Osteoblast (primary cell): ENCODE measurements around the gene FNDC5. TPM values are rescaled to one million over a fixed set of nuclear protein-coding genes. Genes with fewer than 3 reads are reported as not detected.

ENCODE experiments used
- DNase-seq: peaks from one replicate; pipeline ENCODE4 v3.0.0; 2011; ENCODE audit warnings: low spot score, mixed read lengths; ENCODE audit not compliant: insufficient read length; ENCODE audit errors: missing footprints
- H2AFZ ChIP-seq: 2 replicates; pipeline ENCODE4 v1.6.0; 2011; ENCODE audit warnings: mild to moderate bottlenecking, low read length
- H3K27ac ChIP-seq: 2 replicates; pipeline ENCODE4 v1.5.1; 2011; ENCODE audit warnings: mild to moderate bottlenecking, low read depth, low read length, moderate library complexity
- H3K27me3 ChIP-seq: 2 replicates; pipeline ENCODE4 v1.6.0; 2012; ENCODE audit warnings: mild to moderate bottlenecking, control low read depth, inconsistent platforms, low read length, moderate library complexity; ENCODE audit not compliant: insufficient read depth
- H3K36me3 ChIP-seq: 2 replicates; pipeline ENCODE4 v1.5.1; 2011; ENCODE audit warnings: mild to moderate bottlenecking, low read length, control low read depth, moderate library complexity; ENCODE audit not compliant: insufficient read depth
- H3K4me1 ChIP-seq: 2 replicates; pipeline ENCODE4 v1.5.1; 2011; ENCODE audit warnings: mild to moderate bottlenecking, low read length, control low read depth, moderate library complexity; ENCODE audit not compliant: insufficient read depth
- H3K4me2 ChIP-seq: 2 replicates; pipeline ENCODE4 v1.6.0; 2011; ENCODE audit warnings: mild to moderate bottlenecking, low read length; ENCODE audit not compliant: insufficient read depth
- H3K4me3 ChIP-seq: fragments of 200-600 bp; sonication (generic); 3 replicates; pipeline ENCODE4 v1.5.1; 2012; ENCODE audit warnings: mild to moderate bottlenecking, low read length, inconsistent platforms; ENCODE audit not compliant: insufficient read depth
- H3K79me2 ChIP-seq: 2 replicates; pipeline ENCODE4 v1.6.0; 2012; ENCODE audit warnings: mild to moderate bottlenecking, low read length, control low read depth, inconsistent platforms; ENCODE audit not compliant: insufficient read depth
- H3K9me3 ChIP-seq: 2 replicates; pipeline ENCODE4 v1.5.1; 2011; ENCODE audit warnings: low read depth, low read length, control low read depth
- H4K20me1 ChIP-seq: 2 replicates; pipeline ENCODE4 v1.6.0; 2012; ENCODE audit warnings: mild to moderate bottlenecking, low read length, control low read depth; ENCODE audit not compliant: insufficient read depth
- CTCF ChIP-seq: IDR thresholded peaks from 2 replicates; pipeline ENCODE4 v1.5.1; 2011; ENCODE audit warnings: mild to moderate bottlenecking, low read depth, low read length, moderate library complexity; ENCODE audit errors: extremely low read depth
- total RNA-seq: library from RNA; depleted of rRNA; stranded (reverse); fragments of >200 nt; gene quantifications from 2 replicates; pipeline ENCODE4 v1.2.3, GENCODE V29; 2012

FNDC5 gene
- total RNA-seq, 1 donor = 0.36 TPM

DNA sequence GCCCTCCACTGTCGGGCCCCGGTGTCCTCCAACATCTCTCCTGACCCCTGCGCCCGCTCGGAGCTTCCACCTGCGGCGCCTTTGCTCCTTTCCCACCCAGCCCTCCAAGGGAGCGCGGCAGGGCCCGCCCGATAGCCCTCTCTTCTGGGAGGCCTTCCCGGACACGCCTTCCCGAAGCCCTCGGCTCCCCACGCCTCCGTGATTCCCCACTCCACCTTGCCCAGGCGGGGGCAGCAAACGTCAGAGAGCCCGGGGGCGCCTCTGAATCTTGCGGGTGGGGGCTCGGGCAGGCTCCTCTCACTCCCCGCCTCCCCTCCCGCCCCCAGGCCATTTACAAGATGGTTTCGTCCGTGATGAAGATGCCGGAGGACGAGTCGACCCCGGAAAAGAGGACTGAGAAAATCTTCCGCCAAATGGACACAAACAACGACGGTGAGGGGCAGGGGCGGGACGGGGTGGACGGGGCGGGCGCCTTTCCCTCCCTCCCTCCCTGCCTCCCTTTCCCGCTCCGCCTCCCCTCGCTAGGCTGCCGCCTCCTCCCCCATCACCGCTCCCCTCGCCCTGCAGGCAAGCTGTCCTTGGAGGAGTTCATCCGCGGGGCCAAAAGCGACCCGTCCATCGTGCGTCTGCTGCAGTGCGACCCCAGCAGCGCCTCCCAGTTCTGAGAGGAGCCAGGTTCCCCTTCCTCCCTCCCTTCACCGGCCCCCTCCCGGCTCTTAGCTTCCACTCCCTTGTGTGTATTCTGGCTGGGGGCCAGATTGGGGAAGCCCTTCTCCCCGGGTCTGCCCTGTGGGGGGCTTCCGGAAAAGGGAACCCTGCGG lies 22.7 kb upstream of the FNDC5 start:
- peak overlapping the region; percentile 79 for H3K4me2 ChIP-seq
- no peaks in the 10 kb centered on the region for H3K79me2 ChIP-seq
- no peaks in the 10 kb centered on the region for H3K4me1 ChIP-seq
- H4K20me1 ChIP-seq = no peaks in the 10 kb centered on the region
- H2AFZ ChIP-seq = peak overlapping the region; percentile 62
- no peaks in the 10 kb centered on the region for H3K9me3 ChIP-seq
- H3K36me3 ChIP-seq = no peaks in the 10 kb centered on the region
- peak; percentile 94 for DNase-seq
- no peak for TF ChIP-seq CTCF
- peak overlapping the region; percentile 68 for H3K4me3 ChIP-seq
- H3K27me3 ChIP-seq = peaks cover 13% of the 10 kb centered on the region
- H3K27ac ChIP-seq = no peak overlapping the region

GRCh38 chr1:32892368-32893197 lies 21.9 kb upstream of the FNDC5 start:
- Histone ChIP-seq H3K4me3 (peak overlapping the region; percentile 68), H3K4me2 (peak overlapping the region; percentile 79), H2AFZ (peak overlapping the region; percentile 62), H3K79me2 (no peaks in the 10 kb centered on the region), H3K9me3 (no peaks in the 10 kb centered on the region), H3K27ac (no peak overlapping the region), H3K36me3 (no peaks in the 10 kb centered on the region), H3K4me1 (no peaks in the 10 kb centered on the region), H3K27me3 (peaks cover 15% of the 10 kb centered on the region), H4K20me1 (no peaks in the 10 kb centered on the region)
- DNase-seq = peak; percentile 95
- peak; percentile 25 for TF ChIP-seq CTCF

DNA sequence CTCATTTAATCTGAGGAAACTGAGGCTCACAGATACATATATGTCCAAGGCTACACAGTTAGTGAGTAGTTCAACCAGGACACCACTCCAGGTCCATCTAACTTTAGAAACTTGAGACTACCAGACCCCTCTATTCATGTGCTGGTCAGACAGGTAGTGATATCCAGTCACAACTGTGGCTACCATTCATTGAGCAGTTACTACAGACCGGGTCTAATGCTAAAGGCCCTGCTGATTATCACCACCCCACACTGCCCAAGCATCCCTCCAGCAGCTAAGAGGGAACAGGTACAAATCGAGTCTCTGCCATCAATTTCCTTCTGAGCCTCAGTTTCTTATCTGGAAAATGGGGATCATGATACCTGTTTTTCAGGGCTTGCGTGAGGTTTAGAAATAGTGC lies 20.9 kb upstream of the FNDC5 start:
- H3K36me3 ChIP-seq = no peaks in the 10 kb centered on the region
- peaks cover 4% of the 10 kb centered on the region for H4K20me1 ChIP-seq
- H3K79me2 ChIP-seq = no peaks in the 10 kb centered on the region
- no peak overlapping the region for H2AFZ ChIP-seq
- peak; percentile 73 for DNase-seq
- no peaks in the 10 kb centered on the region for H3K9me3 ChIP-seq
- no peak overlapping the region for H3K27ac ChIP-seq
- no peaks in the 10 kb centered on the region for H3K4me1 ChIP-seq
- peaks cover 24% of the 10 kb centered on the region for H3K27me3 ChIP-seq
- TF ChIP-seq CTCF = no peak
- H3K4me3 ChIP-seq = no peak overlapping the region
- no peak overlapping the region for H3K4me2 ChIP-seq

- no peaks in the 10 kb centered on the region for H3K9me3 ChIP-seq
- H3K4me1 ChIP-seq = no peaks in the 10 kb centered on the region
- H3K79me2 ChIP-seq = no peaks in the 10 kb centered on the region
- no peak overlapping the region for H3K27ac ChIP-seq
- peaks cover 24% of the 10 kb centered on the region for H3K27me3 ChIP-seq
- no peak overlapping the region for H3K4me2 ChIP-seq
- peak; percentile 74 for DNase-seq
- H2AFZ ChIP-seq = no peak overlapping the region
- no peak for TF ChIP-seq CTCF
- H3K4me3 ChIP-seq = no peak overlapping the region
- H4K20me1 ChIP-seq = peaks cover 4% of the 10 kb centered on the region
- no peaks in the 10 kb centered on the region for H3K36me3 ChIP-seq
Measured at GRCh38 chr1:32891241-32891570, 20.5 kb upstream of the FNDC5 start.
